Activated B cell treated with CpG ODN at 0.5 μM for 24 hours (primary cell): ENCODE results near the gene SV2B. TPM values are rescaled to one million over a fixed set of nuclear protein-coding genes. Genes with fewer than 3 reads are reported as not detected.

Source experiments
- ATAC-seq: fragments of 200-7000 bp; cut with Tn5 transposase; one replicate; pipeline ENCODE4 v1.10.0; 2021; ENCODE audit warnings: low read depth, mild to moderate bottlenecking, moderate library complexity
- CTCF ChIA-PET: fragments of 350-600 bp; sonication (Branson Sonifier 250); formaldehyde crosslinking; loops from one replicate; lab custom pipeline; 2021; ENCODE audit warnings: antibody characterized with exemption; lab: Charles Lee
- POLR2A ChIA-PET: fragments of 350-600 bp; sonication (Branson Sonifier 250); formaldehyde crosslinking; loops from one replicate; lab custom pipeline; 2021; ENCODE audit warnings: antibody characterized with exemption; lab: Charles Lee
- DNase-seq: peaks from one replicate; pipeline ENCODE4 v3.0.0; 2022
- H3K27ac Mint-ChIP-seq: one replicate; pipeline ENCODE4 v1.8.0; 2020; ENCODE audit warnings: mixed read lengths
- H3K27me3 Mint-ChIP-seq: one replicate; pipeline ENCODE4 v1.8.0; 2021; ENCODE audit warnings: mixed read lengths
- H3K36me3 Mint-ChIP-seq: one replicate; pipeline ENCODE4 v1.8.0; 2021; ENCODE audit warnings: low read depth, mixed read lengths
- H3K4me1 Mint-ChIP-seq: one replicate; pipeline ENCODE4 v1.8.0; 2021; ENCODE audit warnings: mixed read lengths
- H3K4me3 Mint-ChIP-seq: one replicate; pipeline ENCODE4 v1.8.0; 2020; ENCODE audit warnings: mild to moderate bottlenecking, mixed read lengths
- H3K9me3 Mint-ChIP-seq: one replicate; pipeline ENCODE4 v1.8.0; 2020; ENCODE audit warnings: mixed read lengths
- intact Hi-C: fragments of 100-400 bp; cut with micrococcal nuclease; formaldehyde crosslinking; loops from one replicate; pipeline ENCODE4 v1.15.1; 2024
- total RNA-seq: library from RNA; stranded (reverse); gene quantifications from 2 replicates; pipeline ENCODE4 v1.2.3, GENCODE V29; 2022
- TF ChIP-seq, protein P1 (sequence below): fragments of 200-600 bp; IDR thresholded peaks from one replicate; pipeline ENCODE4 v1.8.0; 2022; ENCODE audit warnings: antibody characterized with exemption, mild to moderate bottlenecking

Gene SV2B
- total RNA-seq, 1 donor from 2014 or later = not detected

DNA sequence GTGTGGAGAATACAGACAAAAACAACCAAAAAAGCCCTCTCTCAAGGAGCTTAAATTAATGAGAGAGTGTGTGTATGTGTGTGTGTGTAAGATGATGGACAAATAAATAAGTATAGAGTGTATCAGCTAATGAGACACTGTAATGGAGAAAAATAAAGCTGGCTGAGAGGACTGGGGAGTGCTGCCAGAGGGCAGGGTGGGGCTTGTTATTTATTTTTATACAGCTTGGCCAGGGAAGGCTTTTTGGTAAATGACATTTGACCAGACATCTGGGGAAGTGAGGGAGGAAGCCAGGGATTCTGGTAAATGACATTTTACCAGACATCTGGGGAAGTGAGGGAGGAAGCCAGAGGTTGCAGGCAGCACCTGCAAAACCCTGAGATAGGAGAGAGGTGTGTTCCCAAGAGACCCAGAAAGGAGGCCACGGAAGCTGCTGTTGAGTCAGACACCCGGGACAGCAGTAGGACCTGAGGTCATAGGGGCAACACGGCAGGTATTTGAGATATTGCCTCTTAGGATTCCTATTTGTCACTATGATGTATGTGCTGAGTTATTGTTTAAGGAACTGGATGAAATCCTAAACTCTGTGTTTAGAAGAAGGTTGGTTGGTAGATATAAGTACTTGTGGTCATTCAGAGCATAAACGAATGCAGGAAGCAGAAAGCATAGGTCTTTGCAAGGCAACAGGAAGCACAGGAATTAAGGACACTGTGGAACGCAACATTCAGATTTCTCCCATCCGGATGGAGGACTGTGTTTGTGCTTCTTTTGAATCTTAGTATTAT lies 2.7 kb downstream of the SV2B start:
- TF ChIP-seq, protein P1, sequence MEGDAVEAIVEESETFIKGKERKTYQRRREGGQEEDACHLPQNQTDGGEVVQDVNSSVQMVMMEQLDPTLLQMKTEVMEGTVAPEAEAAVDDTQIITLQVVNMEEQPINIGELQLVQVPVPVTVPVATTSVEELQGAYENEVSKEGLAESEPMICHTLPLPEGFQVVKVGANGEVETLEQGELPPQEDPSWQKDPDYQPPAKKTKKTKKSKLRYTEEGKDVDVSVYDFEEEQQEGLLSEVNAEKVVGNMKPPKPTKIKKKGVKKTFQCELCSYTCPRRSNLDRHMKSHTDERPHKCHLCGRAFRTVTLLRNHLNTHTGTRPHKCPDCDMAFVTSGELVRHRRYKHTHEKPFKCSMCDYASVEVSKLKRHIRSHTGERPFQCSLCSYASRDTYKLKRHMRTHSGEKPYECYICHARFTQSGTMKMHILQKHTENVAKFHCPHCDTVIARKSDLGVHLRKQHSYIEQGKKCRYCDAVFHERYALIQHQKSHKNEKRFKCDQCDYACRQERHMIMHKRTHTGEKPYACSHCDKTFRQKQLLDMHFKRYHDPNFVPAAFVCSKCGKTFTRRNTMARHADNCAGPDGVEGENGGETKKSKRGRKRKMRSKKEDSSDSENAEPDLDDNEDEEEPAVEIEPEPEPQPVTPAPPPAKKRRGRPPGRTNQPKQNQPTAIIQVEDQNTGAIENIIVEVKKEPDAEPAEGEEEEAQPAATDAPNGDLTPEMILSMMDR = no peak
- Mint-ChIP-seq H3K27ac (no peak overlapping the region), H3K4me1 (peaks cover 18% of the 10 kb centered on the region), H3K9me3 (no peaks in the 10 kb centered on the region), H3K4me3 (no peak overlapping the region), H3K36me3 (no peaks in the 10 kb centered on the region), H3K27me3 (peaks cover 61% of the 10 kb centered on the region)
- POLR2A ChIA-PET = no interaction called here
- ATAC-seq (no peak), DNase-seq (no peak)
- CTCF ChIA-PET = interaction anchor here (1.2 kb wide), 1 partner anchor 16 kb away, joined by 4 read pairs; no protein-coding TSS in a partner anchor
- intact Hi-C loops = no loop called here

DNA sequence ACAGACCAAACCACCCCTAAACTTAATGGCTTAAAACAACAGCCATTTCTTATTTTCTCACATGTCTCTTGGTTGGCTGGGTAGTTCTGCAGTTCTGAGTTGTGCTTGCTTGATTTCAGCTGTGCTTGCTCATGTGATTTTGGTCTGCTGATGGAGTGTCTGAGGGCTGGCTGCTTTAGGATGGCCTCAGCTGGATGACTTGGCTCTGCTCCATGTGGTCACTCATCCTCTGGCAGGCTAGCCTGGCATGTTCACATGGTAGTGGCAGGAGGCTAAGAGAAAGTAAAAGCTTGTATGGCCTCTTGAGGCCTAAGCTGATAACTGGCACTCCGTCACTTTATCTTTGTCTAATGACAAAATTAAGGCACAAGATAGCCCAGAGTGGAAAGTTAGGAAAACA lies 4.1 kb downstream of the SV2B start:
- Mint-ChIP-seq H3K27ac (no peak overlapping the region), H3K9me3 (no peaks in the 10 kb centered on the region), H3K36me3 (no peaks in the 10 kb centered on the region), H3K4me3 (no peak overlapping the region), H3K27me3 (peaks cover 57% of the 10 kb centered on the region), H3K4me1 (peaks cover 18% of the 10 kb centered on the region)
- DNase-seq (no peak), ATAC-seq (no peak)
- ChIA-PET POLR2A (no interaction called here), CTCF (no interaction called here)
- TF ChIP-seq, protein P1 = no peak
- intact Hi-C loops = no loop called here

DNA sequence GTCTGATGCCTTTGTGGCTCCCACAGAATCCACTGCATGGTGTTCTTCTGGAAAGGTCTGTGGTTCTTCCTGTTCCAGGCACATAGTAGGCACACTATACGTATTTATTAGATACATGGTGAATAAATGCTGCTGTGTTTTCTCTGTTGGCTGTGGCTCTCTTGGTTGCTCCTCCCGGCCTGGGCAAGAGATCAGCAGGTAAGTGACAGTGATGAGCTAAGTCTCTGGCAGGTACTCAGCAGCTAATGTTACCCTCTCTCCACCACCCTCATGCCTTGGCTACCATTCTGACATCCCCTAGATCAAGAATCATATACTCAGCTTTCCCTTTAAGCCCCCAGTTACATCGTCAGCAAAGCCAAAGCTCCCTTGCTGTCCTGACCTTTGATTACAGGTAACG lies 8.4 kb downstream of the SV2B start:
- Mint-ChIP-seq H3K4me3 (no peak overlapping the region), H3K4me1 (no peaks in the 10 kb centered on the region), H3K36me3 (no peaks in the 10 kb centered on the region), H3K27ac (no peak overlapping the region), H3K27me3 (peaks cover 38% of the 10 kb centered on the region), H3K9me3 (no peaks in the 10 kb centered on the region)
- ChIA-PET POLR2A (no interaction called here), CTCF (no interaction called here)
- intact Hi-C loops = no loop called here
- no peak for ATAC-seq
- TF ChIP-seq, protein P1 = no peak
- no peak for DNase-seq

DNA sequence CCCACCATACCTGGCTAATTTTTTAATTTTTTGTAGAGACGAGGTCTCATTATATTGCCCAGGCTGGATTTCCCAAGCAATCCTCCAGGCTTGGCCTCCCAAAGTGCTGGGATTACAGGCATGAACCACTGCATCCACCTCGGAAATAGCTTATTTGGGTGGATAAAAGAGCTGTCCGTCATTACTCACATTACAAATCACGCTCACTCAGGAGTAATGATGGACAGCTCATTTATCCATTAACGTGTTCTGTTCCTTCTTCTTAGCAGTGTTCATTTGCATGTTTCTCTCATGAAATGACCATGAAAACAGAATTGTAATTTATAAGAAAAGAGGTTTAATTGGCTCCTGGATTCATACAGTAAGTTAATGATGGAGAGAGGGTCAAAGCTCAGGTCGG lies 9.8 kb downstream of the SV2B start:
- peaks cover 35% of the 10 kb centered on the region for H3K27me3 Mint-ChIP-seq
- TF ChIP-seq, protein P1 = no peak
- ATAC-seq = no peak
- intact Hi-C loops = no loop called here
- no peak overlapping the region for H3K27ac Mint-ChIP-seq
- no peaks in the 10 kb centered on the region for H3K9me3 Mint-ChIP-seq
- no peak overlapping the region for H3K4me3 Mint-ChIP-seq
- POLR2A ChIA-PET = no interaction called here
- H3K36me3 Mint-ChIP-seq = no peaks in the 10 kb centered on the region
- H3K4me1 Mint-ChIP-seq = no peaks in the 10 kb centered on the region
- CTCF ChIA-PET = no interaction called here
- no peak for DNase-seq

DNA sequence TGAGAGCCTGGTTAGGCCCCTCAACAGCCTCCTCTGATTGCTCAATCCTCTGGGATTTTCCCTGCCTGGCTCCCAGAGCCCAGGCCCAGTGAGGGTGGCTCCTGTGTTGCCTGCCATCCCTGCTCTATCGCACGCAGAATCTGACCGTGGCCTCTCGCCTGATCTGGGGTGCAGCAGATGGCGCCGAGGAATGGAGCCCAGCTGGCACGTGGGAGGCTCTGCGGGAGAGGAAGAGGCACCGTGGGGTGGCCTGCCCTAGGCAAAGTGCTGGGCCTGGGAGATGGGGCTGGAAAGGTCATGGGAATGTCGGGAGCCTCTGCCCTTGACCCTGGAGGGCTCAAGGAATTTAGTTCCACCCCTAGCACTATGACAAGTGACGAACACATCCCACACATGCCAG lies 10.3 kb downstream of the SV2B start:
- CTCF ChIA-PET = no interaction called here

More for the DNA sequence above, 10.3 kb downstream of the SV2B start:
- no peaks in the 10 kb centered on the region for H3K9me3 Mint-ChIP-seq
- intact Hi-C loops = no loop called here
- no peak overlapping the region for H3K27ac Mint-ChIP-seq
- POLR2A ChIA-PET = no interaction called here
- TF ChIP-seq, protein P1 = no peak
- peaks cover 31% of the 10 kb centered on the region for H3K27me3 Mint-ChIP-seq
- no peak for ATAC-seq
- no peaks in the 10 kb centered on the region for H3K36me3 Mint-ChIP-seq
- no peaks in the 10 kb centered on the region for H3K4me1 Mint-ChIP-seq
- H3K4me3 Mint-ChIP-seq = no peak overlapping the region
- no peak for DNase-seq
